Bronchial epithelial cell (primary cell): Measurements from ENCODE around the gene ARPC1B. TPM values are rescaled to one million over a fixed set of nuclear protein-coding genes. Genes with fewer than 3 reads are reported as not detected.
"Not testable (repeated sequence)": the region's sequence is repeated elsewhere in the genome, so short reads cannot be mapped to it uniquely, and the experiment has no call there.

Experiments used
- DNase-seq: peaks from one replicate; pipeline ENCODE4 v3.0.0-alpha.2; 2010; ENCODE audit warnings: low read depth
- FAIRE-seq: peaks from 2 replicates; lab custom pipeline; 2011; peaks lifted over from hg19 to GRCh38; lab: Jason Lieb, UNC
- H3K27me3 ChIP-seq: 2 replicates; pipeline ENCODE4 v1.5.1; 2011; ENCODE audit warnings: low read length; ENCODE audit not compliant: control insufficient read depth, insufficient read depth
- H3K36me3 ChIP-seq: 2 replicates; pipeline ENCODE4 v1.5.1; 2011; ENCODE audit warnings: low read length; ENCODE audit not compliant: control insufficient read depth, insufficient read depth
- H3K4me3 ChIP-seq: 2 replicates; pipeline ENCODE4 v1.5.1; 2011; ENCODE audit warnings: mild to moderate bottlenecking, low read depth, low read length, control low read depth
- total RNA-seq: library from RNA; depleted of rRNA; stranded (reverse); fragments of >200 nt; gene quantifications from 2 replicates; pipeline ENCODE4 v1.2.1, GENCODE V29; 2014
- TF ChIP-seq, protein P1 (sequence below): IDR thresholded peaks from 2 replicates; pipeline ENCODE4 v1.5.1; 2011; ENCODE audit warnings: mild to moderate bottlenecking, moderate library complexity, low read length, control low read depth, inconsistent platforms; ENCODE audit not compliant: insufficient read depth, severe bottlenecking

Gene ARPC1B
- total RNA-seq, 1 donor from 2014 or later, result 569 TPM

GRCh38 chr7:99408379-99409191 lies 34.1 kb downstream of the ARPC1B start, which contains the start of the genes BUD31 and PDAP1:
Gene BUD31, plus strand, starts transcription at chr7:99408969. Its CDS starts 2,124 bp downstream, at chr7:99411093.
Gene PDAP1, minus strand, starts transcription at chr7:99408597. Its CDS starts 49 bp downstream, at chr7:99408548.
- TF ChIP-seq, protein P1, sequence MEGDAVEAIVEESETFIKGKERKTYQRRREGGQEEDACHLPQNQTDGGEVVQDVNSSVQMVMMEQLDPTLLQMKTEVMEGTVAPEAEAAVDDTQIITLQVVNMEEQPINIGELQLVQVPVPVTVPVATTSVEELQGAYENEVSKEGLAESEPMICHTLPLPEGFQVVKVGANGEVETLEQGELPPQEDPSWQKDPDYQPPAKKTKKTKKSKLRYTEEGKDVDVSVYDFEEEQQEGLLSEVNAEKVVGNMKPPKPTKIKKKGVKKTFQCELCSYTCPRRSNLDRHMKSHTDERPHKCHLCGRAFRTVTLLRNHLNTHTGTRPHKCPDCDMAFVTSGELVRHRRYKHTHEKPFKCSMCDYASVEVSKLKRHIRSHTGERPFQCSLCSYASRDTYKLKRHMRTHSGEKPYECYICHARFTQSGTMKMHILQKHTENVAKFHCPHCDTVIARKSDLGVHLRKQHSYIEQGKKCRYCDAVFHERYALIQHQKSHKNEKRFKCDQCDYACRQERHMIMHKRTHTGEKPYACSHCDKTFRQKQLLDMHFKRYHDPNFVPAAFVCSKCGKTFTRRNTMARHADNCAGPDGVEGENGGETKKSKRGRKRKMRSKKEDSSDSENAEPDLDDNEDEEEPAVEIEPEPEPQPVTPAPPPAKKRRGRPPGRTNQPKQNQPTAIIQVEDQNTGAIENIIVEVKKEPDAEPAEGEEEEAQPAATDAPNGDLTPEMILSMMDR, result peak; percentile 9
- peaks cover 19% of the 10 kb centered on the region for H3K36me3 ChIP-seq
- DNase-seq (peak; percentile 89), FAIRE-seq (no peak)
- H3K27me3 ChIP-seq, result no peaks in the 10 kb centered on the region
- peak within 1 kb of the TSS; percentile 84 for H3K4me3 ChIP-seq

DNA sequence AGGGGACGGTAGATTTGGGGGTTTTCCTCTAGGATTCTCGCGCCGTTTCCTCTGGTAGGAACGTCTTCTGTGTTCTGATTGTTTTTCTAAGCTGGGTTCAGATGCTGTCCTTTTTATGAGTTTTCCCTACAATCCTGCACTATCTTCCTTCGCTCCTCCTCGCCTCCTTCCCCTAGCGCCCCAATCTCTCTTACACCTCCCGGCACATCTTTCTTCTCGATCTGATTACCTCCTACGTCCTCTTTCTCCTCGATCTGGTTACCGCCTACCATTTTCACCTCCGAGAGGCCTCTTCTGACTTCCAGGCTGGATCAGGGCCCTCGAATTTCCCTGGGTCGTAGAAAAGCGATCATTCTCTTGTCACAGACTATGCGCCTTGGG lies 34.7 kb downstream of the ARPC1B start:
- TF ChIP-seq, protein P1, result no peak
- FAIRE-seq, result no peak
- peaks cover 16% of the 10 kb centered on the region for H3K36me3 ChIP-seq
- DNase-seq, result no peak
- H3K27me3 ChIP-seq, result no peaks in the 10 kb centered on the region
- H3K4me3 ChIP-seq, result peak overlapping the region; percentile 84

DNA sequence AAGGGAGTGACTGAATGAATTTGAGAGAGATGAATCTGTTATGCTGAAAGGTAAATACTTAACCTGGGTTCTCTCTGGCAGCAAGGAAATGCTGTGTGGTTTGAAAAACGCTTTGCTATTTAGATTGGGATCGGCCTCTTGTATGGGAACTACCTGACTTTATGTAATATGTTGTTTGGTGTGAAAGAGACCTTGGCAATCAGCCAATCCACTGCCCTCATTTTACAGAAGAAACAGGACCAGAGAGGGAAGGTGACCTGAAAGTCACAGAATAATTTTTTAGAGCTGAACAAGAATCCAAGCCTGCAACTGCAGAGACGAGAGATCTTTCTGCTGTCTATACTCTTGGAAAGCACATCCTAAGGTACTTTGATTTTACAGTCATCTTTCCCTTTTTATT lies 35.3 kb downstream of the ARPC1B start:
- FAIRE-seq (no peak), DNase-seq (no peak)
- H3K36me3 ChIP-seq, result peaks cover 16% of the 10 kb centered on the region
- H3K4me3 ChIP-seq, result peak overlapping the region; percentile 84
- no peaks in the 10 kb centered on the region for H3K27me3 ChIP-seq
- TF ChIP-seq, protein P1, result no peak

DNA sequence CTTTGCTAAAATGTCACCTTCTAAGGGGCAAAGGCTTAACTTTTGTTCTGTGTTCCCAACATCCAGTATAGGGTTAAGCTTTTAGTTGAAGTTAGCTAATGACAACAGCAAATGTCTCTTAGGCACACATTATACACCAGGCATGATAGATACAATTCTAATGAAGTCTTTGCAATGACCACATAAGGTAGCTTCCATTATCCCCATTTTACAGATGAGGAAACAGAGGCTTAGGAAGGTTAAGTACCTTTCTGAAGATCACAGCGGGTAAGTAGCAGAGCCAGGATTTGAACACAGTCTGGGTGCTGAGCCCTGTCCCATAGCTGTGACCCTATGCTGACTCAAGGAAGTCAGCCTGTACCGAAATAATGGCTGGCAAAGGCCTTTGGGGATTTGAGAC lies 36.1 kb downstream of the ARPC1B start:
- FAIRE-seq (no peak), DNase-seq (no peak)
- Histone ChIP-seq H3K27me3 (no peaks in the 10 kb centered on the region), H3K36me3 (peaks cover 13% of the 10 kb centered on the region), H3K4me3 (no peak overlapping the region)
- TF ChIP-seq, protein P1, result no peak

DNA sequence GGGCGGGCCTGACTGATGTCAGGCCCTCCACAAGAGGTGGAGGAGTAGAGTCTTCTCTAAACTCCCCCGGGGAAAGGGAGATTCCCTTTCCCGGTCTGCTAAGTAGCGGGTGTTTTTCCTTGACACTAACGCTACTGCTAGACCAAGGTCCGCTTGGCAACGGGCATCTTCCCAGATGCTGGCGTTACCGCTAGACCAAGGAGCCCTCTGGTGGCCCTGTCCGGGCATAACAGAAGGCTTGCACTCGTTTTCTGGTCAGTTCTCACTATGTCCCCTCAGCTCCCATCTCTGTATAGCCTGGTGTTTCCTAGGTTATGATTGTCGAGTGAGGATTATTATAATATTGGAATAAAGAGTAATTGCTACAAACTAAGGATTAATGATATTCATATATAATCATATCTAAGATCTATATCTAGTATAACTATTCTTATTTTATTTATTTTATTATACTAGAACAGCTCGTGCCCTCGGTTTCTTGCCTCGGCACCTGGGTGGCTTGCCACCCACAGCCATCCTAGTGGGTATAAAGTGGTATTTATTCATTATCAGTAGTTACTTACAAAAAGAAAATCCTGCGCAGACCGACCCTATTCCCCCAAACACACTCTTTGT lies 41.1 kb downstream of the ARPC1B start:
- not testable (repeated sequence) for FAIRE-seq, H3K4me3 ChIP-seq, DNase-seq, H3K27me3 ChIP-seq
- TF ChIP-seq, protein P1, result peak; percentile 65
- H3K36me3 ChIP-seq, result peaks cover 42% of the 10 kb centered on the region
